H9 (cell line): ENCODE data around the gene LRRC7. TPM values are rescaled to one million over a fixed set of nuclear protein-coding genes. Genes with fewer than 3 reads are reported as not detected.

Experiments used
- DNase-seq: peaks from one replicate; pipeline ENCODE4 v3.0.0-alpha.2; 2017
- H2AFZ ChIP-seq: one replicate; pipeline ENCODE4 v1.6.1; 2013; ENCODE audit warnings: mild to moderate bottlenecking, low read length, control low read depth, moderate library complexity
- H2AK5ac ChIP-seq: 2 replicates; pipeline ENCODE4 v1.6.1; 2013; ENCODE audit warnings: low read length, control low read depth, mixed read lengths; ENCODE audit not compliant: insufficient read length
- H2BK120ac ChIP-seq: one replicate; pipeline ENCODE4 v1.6.1; 2013; ENCODE audit warnings: low read depth, mild to moderate bottlenecking, low read length, control low read depth, inconsistent platforms; ENCODE audit not compliant: poor library complexity, severe bottlenecking
- H2BK12ac ChIP-seq: 2 replicates; pipeline ENCODE4 v1.6.1; 2013; ENCODE audit warnings: low read length, control low read depth, mixed read lengths, low read depth; ENCODE audit not compliant: insufficient read length
- H2BK15ac ChIP-seq: 2 replicates; pipeline ENCODE4 v1.6.1; 2013; ENCODE audit warnings: low read depth, low read length, control low read depth
- H2BK20ac ChIP-seq: one replicate; pipeline ENCODE4 v1.6.1; 2013; ENCODE audit warnings: low read depth, mild to moderate bottlenecking, low read length, control low read depth, inconsistent platforms; ENCODE audit not compliant: poor library complexity, severe bottlenecking
- H2BK5ac ChIP-seq: 2 replicates; pipeline ENCODE4 v1.6.1; 2013; ENCODE audit warnings: low read length, control low read depth, mixed read lengths; ENCODE audit not compliant: insufficient read length
- H3K14ac ChIP-seq: 2 replicates; pipeline ENCODE4 v1.6.1; 2013; ENCODE audit warnings: low read length, control low read depth; ENCODE audit not compliant: insufficient read depth
- H3K18ac ChIP-seq: 2 replicates; pipeline ENCODE4 v1.6.1; 2013; ENCODE audit warnings: low read depth, mild to moderate bottlenecking, mixed read lengths, low read length, control low read depth; ENCODE audit not compliant: insufficient read length
- H3K23ac ChIP-seq: 2 replicates; pipeline ENCODE4 v1.6.1; 2013; ENCODE audit warnings: low read length, control low read depth, mixed read lengths, low read depth; ENCODE audit not compliant: insufficient read length
- H3K23me2 ChIP-seq: 2 replicates; pipeline ENCODE4 v1.6.1; 2013; ENCODE audit warnings: low read depth, mild to moderate bottlenecking, mixed read lengths, low read length, control low read depth; ENCODE audit not compliant: insufficient read length, poor library complexity, severe bottlenecking
- H3K27ac ChIP-seq: 2 replicates; pipeline ENCODE4 v1.5.1; 2013; ENCODE audit warnings: low read length, control low read depth, mixed read lengths, low read depth; ENCODE audit not compliant: insufficient read length
- H3K27me3 ChIP-seq: 2 replicates; pipeline ENCODE4 v1.6.1; 2013; ENCODE audit warnings: low read length, control low read depth, inconsistent platforms; ENCODE audit not compliant: insufficient read depth
- H3K4ac ChIP-seq: 2 replicates; pipeline ENCODE4 v1.6.1; 2013; ENCODE audit warnings: low read depth, mild to moderate bottlenecking, control low read depth, inconsistent platforms, low read length, moderate library complexity
- H3K4me1 ChIP-seq: 2 replicates; pipeline ENCODE4 v1.6.1; 2013; ENCODE audit warnings: low read length, control low read depth, inconsistent platforms; ENCODE audit not compliant: insufficient read depth
- H3K4me2 ChIP-seq: 2 replicates; pipeline ENCODE4 v1.6.1; 2013; ENCODE audit warnings: low read length, control low read depth, mixed read lengths; ENCODE audit not compliant: insufficient read length, insufficient read depth
- H3K56ac ChIP-seq: 2 replicates; pipeline ENCODE4 v1.6.1; 2013; ENCODE audit warnings: low read depth, mild to moderate bottlenecking, mixed read lengths, low read length, control low read depth; ENCODE audit not compliant: insufficient read length
- H3K79me1 ChIP-seq: 2 replicates; pipeline ENCODE4 v1.6.1; 2013; ENCODE audit warnings: low read depth, mild to moderate bottlenecking, moderate library complexity, low read length, control low read depth, inconsistent platforms; ENCODE audit not compliant: insufficient read depth, poor library complexity, severe bottlenecking
- H3K79me2 ChIP-seq: 2 replicates; pipeline ENCODE4 v1.6.1; 2013; ENCODE audit warnings: low read length, control low read depth, inconsistent platforms; ENCODE audit not compliant: insufficient read depth
- H3K9ac ChIP-seq: 2 replicates; pipeline ENCODE4 v1.6.1; 2013; ENCODE audit warnings: low read length, control low read depth, mixed read lengths; ENCODE audit not compliant: insufficient read length; ENCODE audit errors: extremely low read depth
- H3K9me3 ChIP-seq: one replicate; pipeline ENCODE4 v1.6.1; 2013; ENCODE audit warnings: low read depth, low read length, inconsistent platforms; ENCODE audit not compliant: control insufficient read depth
- H3T11ph ChIP-seq: one replicate; pipeline ENCODE4 v1.6.1; 2013; ENCODE audit warnings: mild to moderate bottlenecking, low read length, control low read depth, inconsistent platforms
- H4K20me1 ChIP-seq: one replicate; pipeline ENCODE4 v1.6.1; 2013; ENCODE audit not compliant: control insufficient read depth, insufficient read length, insufficient read depth
- H4K5ac ChIP-seq: 2 replicates; pipeline ENCODE4 v1.6.1; 2013; ENCODE audit warnings: low read depth, mild to moderate bottlenecking, mixed read lengths, low read length, control low read depth; ENCODE audit not compliant: insufficient read length
- H4K8ac ChIP-seq: replicated peaks from 2 replicates; pipeline ENCODE4 v1.6.1; 2013; ENCODE audit warnings: low read length, control low read depth, mixed read lengths, low read depth; ENCODE audit not compliant: insufficient read length
- H4K91ac ChIP-seq: 2 replicates; pipeline ENCODE4 v1.6.1; 2013; ENCODE audit warnings: low read depth, mild to moderate bottlenecking, moderate library complexity, mixed read lengths, low read length, control low read depth; ENCODE audit not compliant: insufficient read length
- H3K27ac Mint-ChIP-seq, 3 experiments: 2 replicates in 2 of 3; 3 replicates in 1 of 3; pipeline ENCODE4 v1.8.0; 2020 to 2021; ENCODE audit warnings: mixed read lengths in 3 of 3, mild to moderate bottlenecking in 1 of 3, moderate library complexity in 1 of 3
- H3K27me3 Mint-ChIP-seq: 2 replicates; pipeline ENCODE4 v1.8.0; 2021; ENCODE audit warnings: low read depth, mild to moderate bottlenecking, moderate library complexity, mixed read lengths
- H3K36me3 Mint-ChIP-seq, 3 experiments: 2 replicates in 2 of 3; 3 replicates in 1 of 3; pipeline ENCODE4 v1.8.0; 2020 to 2021; ENCODE audit warnings: low read depth in 3 of 3, mixed read lengths in 3 of 3; ENCODE audit not compliant: insufficient read depth in 1 of 3
- H3K4me1 Mint-ChIP-seq, 2 experiments: 2 replicates each; pipeline ENCODE4 v1.8.0; 2020; ENCODE audit warnings: mixed read lengths in 2 of 2
- H3K4me3 Mint-ChIP-seq, 2 experiments: 2 replicates in 1 of 2; 3 replicates in 1 of 2; pipeline ENCODE4 v1.8.0; 2020 to 2021; ENCODE audit warnings: mild to moderate bottlenecking in 2 of 2, mixed read lengths in 2 of 2, moderate library complexity in 1 of 2
- H3K9me3 Mint-ChIP-seq, 2 experiments: 2 replicates in 1 of 2; 3 replicates in 1 of 2; pipeline ENCODE4 v1.8.0; 2020; ENCODE audit warnings: mild to moderate bottlenecking in 2 of 2, mixed read lengths in 2 of 2, moderate library complexity in 1 of 2
- CTCF ChIP-seq: fragments of 200-600 bp; sonication (generic); conservative IDR thresholded peaks from 3 replicates; pipeline ENCODE4 v1.8.0; 2021; ENCODE audit warnings: antibody characterized with exemption, mild to moderate bottlenecking
- WGBS: extraction: QIAGEN DNeasy Blood & Tissue Kit; methylation state at CpG from one replicate; pipeline ENCODE4 v1.1.7; 2013; ENCODE audit warnings: missing lambda C conversion rate, low lambda C conversion rate, mixed read lengths; ENCODE audit not compliant: insufficient read length; ENCODE audit errors: extremely low coverage; 5-methylcytosine and 5-hydroxymethylcytosine counted together
- total RNA-seq: library from RNA; stranded (reverse); gene quantifications from 2 replicates; pipeline ENCODE4 v1.2.1, GENCODE V29; 2021

Gene LRRC7
- total RNA-seq, 1 experiment from 2014 or later = not detected

DNA sequence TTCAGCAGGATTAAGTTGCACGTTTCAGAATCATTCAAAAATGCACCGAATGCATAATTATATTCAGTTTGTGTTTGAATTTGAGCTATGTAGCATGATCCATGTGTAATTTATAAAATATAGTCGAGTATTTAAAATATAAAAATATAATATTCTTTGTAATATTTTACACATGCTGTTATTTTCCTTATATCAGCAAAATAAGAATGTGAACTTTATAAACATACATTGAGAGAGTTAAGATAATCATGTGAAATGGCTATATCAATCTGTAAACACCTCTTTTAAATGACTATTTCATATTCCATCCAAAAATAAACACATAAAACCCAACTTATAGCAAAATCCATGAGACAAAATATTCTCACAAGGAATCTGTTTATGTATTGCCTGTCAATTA is 303.7 kb downstream of the LRRC7 start:
- Histone ChIP-seq H2AFZ (no peak overlapping the region), H4K91ac (no peak overlapping the region), H3K4ac (no peak overlapping the region), H3K23ac (no peak overlapping the region), H4K8ac (no peak overlapping the region), H2BK12ac (no peak overlapping the region), H3K4me1 (no peaks in the 10 kb centered on the region), H3K9me3 (no peaks in the 10 kb centered on the region), H4K20me1 (no peaks in the 10 kb centered on the region), H3K23me2 (no peaks in the 10 kb centered on the region), H2BK15ac (no peak overlapping the region), H3K27ac (no peak overlapping the region), H3K14ac (no peak overlapping the region), H3K79me1 (no peaks in the 10 kb centered on the region), H3K79me2 (no peaks in the 10 kb centered on the region), H4K5ac (no peak overlapping the region), H3K27me3 (no peaks in the 10 kb centered on the region), H2AK5ac (no peak overlapping the region), H3T11ph (no peak overlapping the region), H3K18ac (no peak overlapping the region), H3K56ac (no peak overlapping the region), H2BK120ac (no peak overlapping the region), H2BK5ac (no peak overlapping the region), H3K4me2 (no peak overlapping the region), H2BK20ac (no peak overlapping the region), H3K9ac (no peak overlapping the region)
- DNase-seq = no peak
- WGBS = no CpG with 5 or more reads among the region's 3 CpGs
- Mint-ChIP-seq H3K9me3 (no peaks in the 10 kb centered on the region), H3K27ac (no peak overlapping the region), H3K36me3 (no peaks in the 10 kb centered on the region), H3K4me1 (no peaks in the 10 kb centered on the region), H3K27me3 (no peaks in the 10 kb centered on the region), H3K4me3 (no peak overlapping the region)
- no peak for TF ChIP-seq CTCF
